GM12892 (cell line): Measurements from ENCODE around the gene FAM181B.

ENCODE experiments used
- POLR2A ChIP-seq: IDR thresholded peaks from 2 replicates; pipeline ENCODE4 v1.6.1; 2011; ENCODE audit warnings: low read depth, low read length, control low read depth
- POLR2AphosphoS5 ChIP-seq: IDR thresholded peaks from 2 replicates; pipeline ENCODE4 v1.6.1; 2011; ENCODE audit warnings: low read depth, low read length, control low read depth

- TF ChIP-seq POLR2AphosphoS5 (no peak), POLR2A (no peak)
Observed at GRCh38 chr11:82683029-82683428, 50.6 kb downstream of the FAM181B start.
